Measurements from ENCODE around the gene LRP4.
A peak's percentile ranks its signal among the peaks of the same experiment; 100 is the strongest.
"Not testable (repeated sequence)": the region's sequence is repeated elsewhere in the genome, so short reads cannot be mapped to it uniquely, and the experiment has no call there.

LRP4 gene

GRCh38 chr11:46918083-46918787 lies at the start of gene LRP4:
Gene LRP4, minus strand, starts transcription at chr11:46918550. Its CDS starts 171 bp downstream, at chr11:46918379.
- H3K9ac ChIP-seq (ENCODE audit: low read length): peak within 1 kb of the TSS; percentile 17
- H3K4me1 ChIP-seq (ENCODE audit: control insufficient read depth, insufficient read depth, low read length): peaks cover 9% of the 10 kb centered on the region
- H3K27me3 ChIP-seq (ENCODE audit: control insufficient read depth, insufficient read depth, low read length): no peaks in the 10 kb centered on the region
- H3K4me3 ChIP-seq (ENCODE audit: low read length): peak within 1 kb of the TSS; percentile 71
- no peaks in the 10 kb centered on the region for H3K36me3 ChIP-seq (ENCODE audit: control insufficient read depth, insufficient read depth, low read length)
- peak within 1 kb of the TSS; percentile 40 for H3K27ac ChIP-seq (ENCODE audit: low read depth, low read length)

DNA sequence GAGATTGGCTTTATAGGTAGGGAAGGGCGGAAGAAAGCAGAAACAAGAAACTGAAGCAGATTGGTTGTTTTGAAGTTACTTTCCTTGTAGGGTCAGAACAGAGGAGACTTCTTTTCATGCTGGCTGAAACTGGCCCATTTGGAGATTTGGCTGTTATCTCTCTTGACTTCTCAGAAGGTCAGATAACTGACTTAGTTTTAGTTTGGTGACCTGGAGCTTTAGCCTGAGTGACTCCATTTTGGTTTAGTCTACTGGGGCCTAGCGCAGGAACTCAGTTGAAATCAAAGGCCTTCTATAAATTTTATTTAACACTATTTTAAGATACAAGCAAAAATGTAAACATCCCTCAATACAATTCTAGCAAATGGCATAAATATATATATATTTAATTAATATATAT lies 49.6 kb upstream of the LRP4 start:
- H3K9ac ChIP-seq (ENCODE audit: low read length): no peak overlapping the region
- no peaks in the 10 kb centered on the region for H3K36me3 ChIP-seq (ENCODE audit: control insufficient read depth, insufficient read depth, low read length)
- H3K27me3 ChIP-seq (ENCODE audit: control insufficient read depth, insufficient read depth, low read length): no peaks in the 10 kb centered on the region
- no peak overlapping the region for H3K27ac ChIP-seq (ENCODE audit: low read depth, low read length)
- H3K4me3 ChIP-seq (ENCODE audit: low read length): no peak overlapping the region
- no peaks in the 10 kb centered on the region for H3K4me1 ChIP-seq (ENCODE audit: control insufficient read depth, insufficient read depth, low read length)

GRCh38 chr11:46966773-46967172 lies 48.4 kb upstream of the LRP4 start:
- no peak overlapping the region for H3K4me3 ChIP-seq (ENCODE audit: low read length)
- H3K27ac ChIP-seq (ENCODE audit: low read depth, low read length): no peak overlapping the region
- no peaks in the 10 kb centered on the region for H3K36me3 ChIP-seq (ENCODE audit: control insufficient read depth, insufficient read depth, low read length)
- no peaks in the 10 kb centered on the region for H3K4me1 ChIP-seq (ENCODE audit: control insufficient read depth, insufficient read depth, low read length)
- no peaks in the 10 kb centered on the region for H3K27me3 ChIP-seq (ENCODE audit: control insufficient read depth, insufficient read depth, low read length)
- no peak overlapping the region for H3K9ac ChIP-seq (ENCODE audit: low read length)

DNA sequence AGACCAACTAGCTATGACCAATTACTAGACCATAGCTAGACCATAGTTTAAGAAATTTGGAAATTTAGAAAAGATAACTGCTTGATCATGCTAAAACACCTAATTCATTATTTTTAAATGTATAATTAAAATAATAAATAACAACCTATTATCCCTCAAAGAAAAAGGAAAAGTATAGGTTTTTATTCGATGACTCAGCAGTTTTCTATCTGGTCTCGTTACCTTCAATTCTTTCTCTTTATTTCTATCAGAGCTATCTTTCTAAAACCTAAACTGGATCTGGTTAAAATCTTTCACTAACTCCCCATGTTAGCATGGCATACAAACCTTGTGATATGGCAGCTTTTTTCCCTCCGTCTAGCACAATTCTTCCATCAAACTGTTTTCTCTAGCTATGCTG lies 45.5 kb upstream of the LRP4 start:
- Histone ChIP-seq H3K4me1 (ENCODE audit: control insufficient read depth, insufficient read depth, low read length) (no peaks in the 10 kb centered on the region), H3K4me3 (ENCODE audit: low read length) (no peak overlapping the region), H3K36me3 (ENCODE audit: control insufficient read depth, insufficient read depth, low read length) (no peaks in the 10 kb centered on the region), H3K9ac (ENCODE audit: low read length) (no peak overlapping the region), H3K27ac (ENCODE audit: low read depth, low read length) (no peak overlapping the region), H3K27me3 (ENCODE audit: control insufficient read depth, insufficient read depth, low read length) (no peaks in the 10 kb centered on the region)

DNA sequence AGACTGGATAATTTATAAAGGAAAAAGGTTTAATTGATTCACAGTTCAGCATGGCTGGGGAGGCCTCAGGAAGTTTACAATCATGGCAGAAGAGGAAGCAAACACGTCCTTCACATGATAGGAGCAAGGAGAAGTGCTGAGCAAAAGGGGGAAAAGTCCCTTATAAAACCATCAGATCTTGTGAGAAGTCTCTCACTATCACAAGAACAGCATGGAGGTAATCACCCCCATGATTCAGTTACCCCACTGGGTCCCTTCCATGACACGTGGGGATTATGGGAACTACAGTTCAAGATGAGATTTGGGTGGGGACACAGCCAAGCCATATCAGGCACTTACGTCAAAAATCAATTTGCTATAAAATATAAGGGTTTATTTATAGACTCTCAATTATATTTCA lies 43.5 kb upstream of the LRP4 start:
- not testable (repeated sequence) for H3K36me3 ChIP-seq (ENCODE audit: control insufficient read depth, insufficient read depth, low read length); H3K27ac ChIP-seq (ENCODE audit: low read depth, low read length); H3K9ac ChIP-seq (ENCODE audit: low read length); H3K27me3 ChIP-seq (ENCODE audit: control insufficient read depth, insufficient read depth, low read length); H3K4me3 ChIP-seq (ENCODE audit: low read length); H3K4me1 ChIP-seq (ENCODE audit: control insufficient read depth, insufficient read depth, low read length)

GRCh38 chr11:46961041-46961440 lies 42.7 kb upstream of the LRP4 start:
- no peaks in the 10 kb centered on the region for H3K4me1 ChIP-seq (ENCODE audit: control insufficient read depth, insufficient read depth, low read length)
- no peak overlapping the region for H3K4me3 ChIP-seq (ENCODE audit: low read length)
- no peaks in the 10 kb centered on the region for H3K36me3 ChIP-seq (ENCODE audit: control insufficient read depth, insufficient read depth, low read length)
- no peak overlapping the region for H3K9ac ChIP-seq (ENCODE audit: low read length)
- H3K27me3 ChIP-seq (ENCODE audit: control insufficient read depth, insufficient read depth, low read length): no peaks in the 10 kb centered on the region
- H3K27ac ChIP-seq (ENCODE audit: low read depth, low read length): no peak overlapping the region

DNA sequence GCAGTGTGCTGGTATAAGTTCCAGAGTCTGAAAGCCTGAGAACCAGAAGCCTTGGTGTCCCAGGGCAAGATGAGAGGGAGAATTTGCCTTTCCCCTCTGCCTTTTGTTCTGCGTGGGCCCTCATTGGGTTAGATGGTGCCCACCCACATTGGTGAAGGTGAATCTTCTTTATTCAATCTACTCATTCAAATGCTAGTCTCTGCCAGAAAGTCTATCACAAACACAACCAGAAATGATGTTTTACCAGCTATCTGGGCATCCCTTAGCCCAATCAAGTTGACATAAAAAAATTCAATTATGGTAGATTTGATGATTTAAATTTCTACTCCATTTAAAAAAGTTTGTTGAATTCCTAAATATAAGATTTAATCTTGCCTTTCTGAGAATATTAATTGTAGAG lies 40.4 kb upstream of the LRP4 start:
- no peak overlapping the region for H3K27ac ChIP-seq (ENCODE audit: low read depth, low read length)
- no peaks in the 10 kb centered on the region for H3K4me1 ChIP-seq (ENCODE audit: control insufficient read depth, insufficient read depth, low read length)
- no peak overlapping the region for H3K4me3 ChIP-seq (ENCODE audit: low read length)
- no peak overlapping the region for H3K9ac ChIP-seq (ENCODE audit: low read length)
- no peaks in the 10 kb centered on the region for H3K27me3 ChIP-seq (ENCODE audit: control insufficient read depth, insufficient read depth, low read length)
- H3K36me3 ChIP-seq (ENCODE audit: control insufficient read depth, insufficient read depth, low read length): no peaks in the 10 kb centered on the region

DNA sequence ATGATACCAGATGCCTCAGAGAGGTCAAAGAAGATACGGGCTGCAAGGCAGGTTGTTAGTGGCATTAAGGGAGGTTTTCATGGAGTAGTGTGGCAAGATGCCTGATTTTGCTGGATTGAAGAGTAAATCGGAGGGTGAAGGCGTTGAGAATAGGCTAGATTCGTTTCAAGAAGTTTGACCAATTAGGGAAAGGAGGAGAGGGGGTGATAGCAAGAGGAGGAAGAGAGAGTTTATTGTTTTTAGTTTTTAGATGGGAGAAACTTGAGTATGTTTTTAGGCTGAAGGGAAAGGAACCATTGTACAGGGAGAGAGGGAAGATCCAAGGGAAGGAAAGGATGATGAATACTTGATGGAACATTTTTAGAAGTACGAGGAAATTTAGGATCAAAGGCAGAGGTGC lies 34.7 kb upstream of the LRP4 start:
- H3K4me3 ChIP-seq (ENCODE audit: low read length): no peak overlapping the region
- H3K9ac ChIP-seq (ENCODE audit: low read length): no peak overlapping the region
- H3K27me3 ChIP-seq (ENCODE audit: control insufficient read depth, insufficient read depth, low read length): no peaks in the 10 kb centered on the region
- no peaks in the 10 kb centered on the region for H3K36me3 ChIP-seq (ENCODE audit: control insufficient read depth, insufficient read depth, low read length)
- no peak overlapping the region for H3K27ac ChIP-seq (ENCODE audit: low read depth, low read length)
- H3K4me1 ChIP-seq (ENCODE audit: control insufficient read depth, insufficient read depth, low read length): peaks cover 3% of the 10 kb centered on the region

- Histone ChIP-seq H3K36me3 (ENCODE audit: control insufficient read depth, insufficient read depth, low read length) (no peaks in the 10 kb centered on the region), H3K9ac (ENCODE audit: low read length) (no peak overlapping the region), H3K4me1 (ENCODE audit: control insufficient read depth, insufficient read depth, low read length) (peaks cover 5% of the 10 kb centered on the region), H3K27ac (ENCODE audit: low read depth, low read length) (no peak overlapping the region), H3K4me3 (ENCODE audit: low read length) (no peak overlapping the region), H3K27me3 (ENCODE audit: control insufficient read depth, insufficient read depth, low read length) (no peaks in the 10 kb centered on the region)
These were observed 34.2 kb upstream of the LRP4 start for GRCh38 chr11:46952553-46952952.

- no peaks in the 10 kb centered on the region for H3K36me3 ChIP-seq (ENCODE audit: control insufficient read depth, insufficient read depth, low read length)
- no peak overlapping the region for H3K9ac ChIP-seq (ENCODE audit: low read length)
- no peaks in the 10 kb centered on the region for H3K27me3 ChIP-seq (ENCODE audit: control insufficient read depth, insufficient read depth, low read length)
- H3K4me1 ChIP-seq (ENCODE audit: control insufficient read depth, insufficient read depth, low read length): peaks cover 5% of the 10 kb centered on the region
- H3K27ac ChIP-seq (ENCODE audit: low read depth, low read length): no peak overlapping the region
- H3K4me3 ChIP-seq (ENCODE audit: low read length): no peak overlapping the region
These were observed 33.5 kb upstream of the LRP4 start for GRCh38 chr11:46951864-46952263.

- Histone ChIP-seq H3K27me3 (ENCODE audit: control insufficient read depth, insufficient read depth, low read length) (no peaks in the 10 kb centered on the region), H3K36me3 (ENCODE audit: control insufficient read depth, insufficient read depth, low read length) (no peaks in the 10 kb centered on the region), H3K9ac (ENCODE audit: low read length) (no peak overlapping the region), H3K4me3 (ENCODE audit: low read length) (no peak overlapping the region), H3K27ac (ENCODE audit: low read depth, low read length) (no peak overlapping the region), H3K4me1 (ENCODE audit: control insufficient read depth, insufficient read depth, low read length) (peaks cover 5% of the 10 kb centered on the region)
These were observed 30.9 kb upstream of the LRP4 start for GRCh38 chr11:46949297-46949696.

- H3K36me3 ChIP-seq (ENCODE audit: control insufficient read depth, insufficient read depth, low read length): no peaks in the 10 kb centered on the region
- H3K27me3 ChIP-seq (ENCODE audit: control insufficient read depth, insufficient read depth, low read length): no peaks in the 10 kb centered on the region
- no peak overlapping the region for H3K9ac ChIP-seq (ENCODE audit: low read length)
- H3K4me3 ChIP-seq (ENCODE audit: low read length): no peak overlapping the region
- H3K27ac ChIP-seq (ENCODE audit: low read depth, low read length): peak overlapping the region; percentile 68
- peaks cover 5% of the 10 kb centered on the region for H3K4me1 ChIP-seq (ENCODE audit: control insufficient read depth, insufficient read depth, low read length)
These were observed 30.2 kb upstream of the LRP4 start for GRCh38 chr11:46948378-46949131.

All from rectal smooth muscle tissue (tissue), 1 donor.